ENCODE measurements around the gene MAP4K3.

- TF ChIP-seq ZFP3 (CRISPR knock-in tag; IDR thresholded peaks at IDR 0.05) (no peak), POU6F1 (CRISPR knock-in tag; IDR thresholded peaks at IDR 0.05; ENCODE audit: borderline replicate concordance, low read depth) (no peak)
Observed at GRCh38 chr2:39435234-39435633, 1.9 kb downstream of the MAP4K3 start.
